ENCODE data around the gene AOPEP.

DNA sequence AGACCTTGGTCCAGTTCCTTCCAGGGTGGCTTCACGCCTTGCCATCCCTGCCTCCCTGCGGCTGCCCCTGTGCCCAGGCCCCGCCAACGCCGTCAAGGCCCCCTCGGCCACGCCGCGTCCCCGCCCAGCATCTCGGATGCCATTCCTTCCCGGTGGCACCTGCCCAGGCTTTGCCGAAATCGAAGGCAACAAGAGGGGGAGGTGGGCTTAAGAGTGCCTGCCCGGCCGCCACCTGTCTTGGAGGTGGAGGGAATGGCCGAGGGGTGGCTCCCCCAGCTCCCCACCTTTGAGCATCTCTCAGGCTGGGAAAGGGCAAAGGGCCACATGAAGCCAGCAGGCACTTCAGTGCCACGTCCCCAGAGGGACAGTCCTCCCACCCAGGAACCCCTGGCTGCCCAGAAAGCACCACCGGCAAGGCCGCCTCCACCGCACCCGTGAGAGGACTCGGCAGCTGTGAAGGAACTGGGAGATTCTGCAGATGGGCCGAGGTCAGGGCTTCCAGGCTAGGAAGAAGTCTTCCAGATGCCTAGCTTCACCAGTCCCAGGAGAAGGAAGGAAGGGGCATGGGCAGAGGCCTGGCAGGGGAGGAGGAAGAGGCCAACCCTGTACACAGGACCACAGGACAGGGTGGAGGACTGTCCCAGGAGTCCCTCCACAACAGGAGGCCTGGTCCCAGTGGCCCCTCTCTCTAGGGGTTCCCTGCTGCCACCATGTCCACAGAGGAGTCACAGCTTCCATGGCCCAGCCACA lies 373.0 kb downstream of the AOPEP start:
- TF ChIP-seq, protein P1, sequence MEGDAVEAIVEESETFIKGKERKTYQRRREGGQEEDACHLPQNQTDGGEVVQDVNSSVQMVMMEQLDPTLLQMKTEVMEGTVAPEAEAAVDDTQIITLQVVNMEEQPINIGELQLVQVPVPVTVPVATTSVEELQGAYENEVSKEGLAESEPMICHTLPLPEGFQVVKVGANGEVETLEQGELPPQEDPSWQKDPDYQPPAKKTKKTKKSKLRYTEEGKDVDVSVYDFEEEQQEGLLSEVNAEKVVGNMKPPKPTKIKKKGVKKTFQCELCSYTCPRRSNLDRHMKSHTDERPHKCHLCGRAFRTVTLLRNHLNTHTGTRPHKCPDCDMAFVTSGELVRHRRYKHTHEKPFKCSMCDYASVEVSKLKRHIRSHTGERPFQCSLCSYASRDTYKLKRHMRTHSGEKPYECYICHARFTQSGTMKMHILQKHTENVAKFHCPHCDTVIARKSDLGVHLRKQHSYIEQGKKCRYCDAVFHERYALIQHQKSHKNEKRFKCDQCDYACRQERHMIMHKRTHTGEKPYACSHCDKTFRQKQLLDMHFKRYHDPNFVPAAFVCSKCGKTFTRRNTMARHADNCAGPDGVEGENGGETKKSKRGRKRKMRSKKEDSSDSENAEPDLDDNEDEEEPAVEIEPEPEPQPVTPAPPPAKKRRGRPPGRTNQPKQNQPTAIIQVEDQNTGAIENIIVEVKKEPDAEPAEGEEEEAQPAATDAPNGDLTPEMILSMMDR (IDR thresholded peaks at IDR 0.05) = no peak
- TF ChIP-seq POLR2A (IDR thresholded peaks at IDR 0.05) (no peak), POLR2AphosphoS5 (IDR thresholded peaks at IDR 0.05) (no peak)

All from upper lobe of left lung (tissue), 4 donors.